Right lobe of liver (tissue), 4 donors: ENCODE results near the gene OTOGL.

Source experiments
- CTCF ChIP-seq, 4 donors: fragments of 200-600 bp in 3 of 4; fragments of 450-650 bp in 1 of 4; IDR thresholded peaks; one replicate each; pipeline versions ENCODE4 v1.5.1 to v1.8.0; 2016 to 2022; ENCODE audit warnings: antibody characterized with exemption in 4 of 4, mild to moderate bottlenecking in 2 of 4
- POLR2A ChIP-seq: fragments of 450-650 bp; IDR thresholded peaks from one replicate; pipeline ENCODE4 v1.6.1; 2017; ENCODE audit warnings: antibody characterized with exemption, mild to moderate bottlenecking
- donor health status: DM: no; HTN: no; CAD: no.
- donor health status: DM: no; HTN: no; CAD: no.
- donor health status: DM: no; HTN: yes; CAD: no.

DNA sequence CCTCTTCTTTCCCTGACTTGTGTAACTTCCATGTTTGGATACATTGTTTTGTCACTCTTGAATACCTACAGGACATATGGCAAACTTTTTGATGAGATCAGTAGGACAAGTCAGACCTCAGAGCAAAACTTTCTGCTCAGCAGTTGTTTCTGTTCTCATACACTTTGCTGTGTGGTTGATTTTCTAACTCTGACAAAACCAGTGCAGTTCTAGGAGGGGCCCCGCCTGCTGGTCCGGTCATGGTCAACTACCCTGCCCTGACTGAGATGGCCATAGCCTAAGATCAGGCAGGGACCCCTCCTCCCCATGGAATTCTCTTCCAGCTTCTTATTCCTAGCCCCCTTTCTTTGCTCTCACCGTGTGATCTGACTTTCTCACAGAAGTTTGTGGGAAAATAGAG is 92.8 kb downstream of the OTOGL start:
- TF ChIP-seq POLR2A (no peak), CTCF (IDR thresholded peaks at IDR 0.05) (no peak)
